ENCODE measurements around the gene MMP1. TPM values are rescaled to one million over a fixed set of nuclear protein-coding genes. Genes with fewer than 3 reads are reported as not detected.
A peak's percentile ranks its signal among the peaks of the same experiment; 100 is the strongest.

The MMP1 gene
- total and polyA plus RNA-seq, 7 donors, result 0.03 to 4.7 (median 0.40) TPM; not detected in 1

GRCh38 chr11:102800767-102801166, 2.8 kb upstream of the MMP1 start:
- Histone ChIP-seq H3K4me3 (no peak overlapping the region), H3K27ac (no peak overlapping the region), H3K27me3 (ENCODE audit: insufficient read depth in 3 of 3, low read length in 2 of 3) (no peaks in the 10 kb centered on the region), H3K36me3 (ENCODE audit: insufficient read depth in 1 of 2, low read depth in 1 of 2) (no peaks in the 10 kb centered on the region), H3K4me1 (no peaks in the 10 kb centered on the region), H3K9me3 (no peaks in the 10 kb centered on the region)
- 62 to 63% (median 62%) methylated on average over 4 of the region's 4 CpGs for WGBS, 3 donors
- TF ChIP-seq, protein P1, sequence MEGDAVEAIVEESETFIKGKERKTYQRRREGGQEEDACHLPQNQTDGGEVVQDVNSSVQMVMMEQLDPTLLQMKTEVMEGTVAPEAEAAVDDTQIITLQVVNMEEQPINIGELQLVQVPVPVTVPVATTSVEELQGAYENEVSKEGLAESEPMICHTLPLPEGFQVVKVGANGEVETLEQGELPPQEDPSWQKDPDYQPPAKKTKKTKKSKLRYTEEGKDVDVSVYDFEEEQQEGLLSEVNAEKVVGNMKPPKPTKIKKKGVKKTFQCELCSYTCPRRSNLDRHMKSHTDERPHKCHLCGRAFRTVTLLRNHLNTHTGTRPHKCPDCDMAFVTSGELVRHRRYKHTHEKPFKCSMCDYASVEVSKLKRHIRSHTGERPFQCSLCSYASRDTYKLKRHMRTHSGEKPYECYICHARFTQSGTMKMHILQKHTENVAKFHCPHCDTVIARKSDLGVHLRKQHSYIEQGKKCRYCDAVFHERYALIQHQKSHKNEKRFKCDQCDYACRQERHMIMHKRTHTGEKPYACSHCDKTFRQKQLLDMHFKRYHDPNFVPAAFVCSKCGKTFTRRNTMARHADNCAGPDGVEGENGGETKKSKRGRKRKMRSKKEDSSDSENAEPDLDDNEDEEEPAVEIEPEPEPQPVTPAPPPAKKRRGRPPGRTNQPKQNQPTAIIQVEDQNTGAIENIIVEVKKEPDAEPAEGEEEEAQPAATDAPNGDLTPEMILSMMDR (IDR thresholded peaks at IDR 0.05), result no peak
- ATAC-seq (no peak), DNase-seq (no peak)
- intact Hi-C loops (cut with DNase I), result no loop called here

DNA sequence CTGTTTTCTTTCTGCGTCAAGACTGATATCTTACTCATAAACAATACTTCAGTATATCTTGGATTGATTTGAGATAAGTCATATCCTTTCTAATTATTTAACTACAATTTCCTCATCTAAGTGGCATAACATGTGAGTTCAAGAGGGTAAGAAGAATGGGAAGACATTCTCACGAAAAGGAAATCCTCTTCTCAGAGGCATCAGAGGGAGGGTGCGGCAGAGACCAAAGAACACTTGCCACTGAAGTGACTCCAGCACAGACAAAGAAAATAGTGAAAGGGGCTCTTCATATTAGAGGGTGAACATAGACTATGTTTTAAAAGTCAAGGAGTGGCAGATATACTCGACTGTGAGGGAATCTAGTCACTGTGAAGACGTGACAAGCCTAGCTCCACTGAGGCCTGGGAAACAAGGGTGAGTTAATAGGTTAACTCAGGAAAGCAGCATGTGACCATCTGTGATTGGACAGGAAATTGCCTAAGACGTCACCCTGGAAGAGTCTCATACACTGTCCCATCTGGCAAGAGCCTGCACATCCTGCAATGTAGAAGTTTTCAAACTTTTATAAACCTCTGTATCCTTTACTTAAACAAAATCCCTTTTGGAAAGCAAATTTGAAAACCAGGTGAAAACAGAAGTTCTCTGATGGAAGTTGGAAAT, 1.9 kb upstream of the MMP1 start:
- H3K27me3 ChIP-seq (ENCODE audit: insufficient read depth in 3 of 3, low read length in 2 of 3), result no peaks in the 10 kb centered on the region
- no peaks in the 10 kb centered on the region for H3K9me3 ChIP-seq
- DNase-seq (no peak), ATAC-seq (peak in 2 of 4 donors; percentile 43 to 58)
- H3K4me3 ChIP-seq, result no peak overlapping the region
- H3K36me3 ChIP-seq (ENCODE audit: insufficient read depth in 1 of 2, low read depth in 1 of 2), result no peaks in the 10 kb centered on the region
- no peaks in the 10 kb centered on the region for H3K4me1 ChIP-seq
- no peak overlapping the region for H3K27ac ChIP-seq
- intact Hi-C loops (cut with DNase I), result no loop called here
- 57 to 69% (median 62%) methylated on average over 6 of the region's 6 CpGs for WGBS, 3 donors
- TF ChIP-seq, protein P1 (IDR thresholded peaks at IDR 0.05), result no peak

- intact Hi-C loops (cut with DNase I), result no loop called here
- Histone ChIP-seq H3K4me1 (no peaks in the 10 kb centered on the region), H3K27ac (no peak overlapping the region), H3K27me3 (ENCODE audit: insufficient read depth in 3 of 3, low read length in 2 of 3) (no peaks in the 10 kb centered on the region), H3K9me3 (no peaks in the 10 kb centered on the region), H3K4me3 (no peak overlapping the region), H3K36me3 (ENCODE audit: insufficient read depth in 1 of 2, low read depth in 1 of 2) (no peaks in the 10 kb centered on the region)
- ATAC-seq (no peak), DNase-seq (no peak)
- TF ChIP-seq, protein P1 (IDR thresholded peaks at IDR 0.05), result peak; percentile 5
Observed at GRCh38 chr11:102794382-102794781, 3.6 kb downstream of the MMP1 start.

DNA sequence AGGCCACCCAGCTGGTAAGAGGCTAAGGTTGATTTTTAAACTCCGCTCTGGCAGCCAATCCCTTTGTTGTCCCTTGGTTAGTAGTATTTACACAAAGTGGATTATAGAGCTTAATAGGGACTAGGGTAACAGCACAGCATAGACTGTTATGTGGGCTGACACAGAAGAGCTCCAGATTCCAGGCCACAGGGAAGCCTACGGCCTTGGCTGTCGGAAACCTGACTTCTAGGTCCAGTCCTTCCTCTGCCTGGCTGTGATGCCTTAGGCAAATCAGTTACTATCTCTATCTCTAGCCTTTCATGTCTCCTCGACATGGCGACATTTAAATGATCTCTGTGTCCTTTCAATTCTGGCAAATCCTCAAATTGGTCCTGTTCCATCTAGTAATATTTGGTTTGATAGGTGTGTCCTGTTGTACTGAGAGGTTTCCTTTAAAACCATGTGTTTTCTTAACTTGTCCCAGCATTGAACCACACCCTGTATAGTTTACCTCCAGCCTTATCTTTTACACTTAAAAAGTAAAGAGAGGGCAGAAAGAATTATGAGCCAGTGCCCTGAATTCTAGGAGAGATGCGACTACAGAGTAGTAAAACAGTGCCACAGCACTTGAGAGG, 4.2 kb downstream of the MMP1 start:
- no peaks in the 10 kb centered on the region for H3K9me3 ChIP-seq
- no peaks in the 10 kb centered on the region for H3K27me3 ChIP-seq (ENCODE audit: insufficient read depth in 3 of 3, low read length in 2 of 3)
- intact Hi-C loops (cut with DNase I), result no loop called here
- TF ChIP-seq, protein P1 (IDR thresholded peaks at IDR 0.05), result no peak
- H3K4me3 ChIP-seq, result no peak overlapping the region
- DNase-seq, result no peak
- no peaks in the 10 kb centered on the region for H3K36me3 ChIP-seq (ENCODE audit: insufficient read depth in 1 of 2, low read depth in 1 of 2)
- ATAC-seq, result no peak
- 71 to 77% (median 75%) methylated on average over 6 of the region's 6 CpGs for WGBS, 3 donors
- no peaks in the 10 kb centered on the region for H3K4me1 ChIP-seq
- H3K27ac ChIP-seq, result no peak overlapping the region
